ENCODE measurements around the gene WNK1.
"Not testable (repeated sequence)": the region's sequence is repeated elsewhere in the genome, so short reads cannot be mapped to it uniquely, and the experiment has no call there.

Gene WNK1

GRCh38 chr12:779745-780734, 27.7 kb downstream of the WNK1 start:
- TF ChIP-seq CTCF (IDR thresholded peaks at IDR 0.05; ENCODE audit: control extremely low read depth, extremely low read depth, low read depth, missing control alignments): no peak
- ChIA-PET CTCF (interaction anchor here (0.9 to 2.1 kb wide), 14 partner anchors 8 to 204 kb away, joined by 3 to 13 read pairs (median 6); no protein-coding TSS in a partner anchor), POLR2A (no interaction called here)
- DNase-seq (ENCODE audit: extremely low spot score): no peak

GRCh38 chr12:780750-781379, 28.5 kb downstream of the WNK1 start:
- TF ChIP-seq CTCF (IDR thresholded peaks at IDR 0.05; ENCODE audit: control extremely low read depth, extremely low read depth, low read depth, missing control alignments): no peak
- CTCF ChIA-PET: interaction anchor here (0.7 to 2.1 kb wide), 16 partner anchors 9 to 204 kb away, joined by 3 to 13 read pairs (median 5); no protein-coding TSS in a partner anchor
- no peak for DNase-seq (ENCODE audit: extremely low spot score)
- POLR2A ChIA-PET: no interaction called here

GRCh38 chr12:785706-786105, 33.3 kb downstream of the WNK1 start:
- TF ChIP-seq CTCF (IDR thresholded peaks at IDR 0.05; ENCODE audit: control extremely low read depth, extremely low read depth, low read depth, missing control alignments): no peak
- ChIA-PET POLR2A (no interaction called here), CTCF (interaction anchor here (0.7 to 1.4 kb wide), 4 partner anchors 10 to 30 kb away, joined by 3 read pairs; no protein-coding TSS in a partner anchor)
- DNase-seq (ENCODE audit: extremely low spot score): no peak

- no peak for DNase-seq (ENCODE audit: extremely low spot score)
- TF ChIP-seq CTCF (IDR thresholded peaks at IDR 0.05; ENCODE audit: control extremely low read depth, extremely low read depth, low read depth, missing control alignments): no peak
- ChIA-PET CTCF (interaction anchor here (0.8 to 1.8 kb wide), 4 partner anchors 11 to 36 kb away, joined by 3 to 8 read pairs (median 3); partner anchors contain the start of gene WNK1), POLR2A (no interaction called here)
Measured at GRCh38 chr12:788288-788687, 35.9 kb downstream of the WNK1 start.

GRCh38 chr12:788762-789161, 36.4 kb downstream of the WNK1 start:
- DNase-seq (ENCODE audit: extremely low spot score); POLR2A ChIA-PET: not testable (repeated sequence)
- CTCF ChIA-PET: interaction anchor here (0.8 to 1.8 kb wide), 3 partner anchors 11 to 12 kb away, joined by 3 to 8 read pairs (median 3); no protein-coding TSS in a partner anchor

- ChIA-PET CTCF (interaction anchor here (0.8 to 2.2 kb wide), 3 partner anchors 12 to 16 kb away, joined by 3 to 12 read pairs (median 3); no protein-coding TSS in a partner anchor), POLR2A (no interaction called here)
- no peak for DNase-seq (ENCODE audit: extremely low spot score)
- TF ChIP-seq CTCF (IDR thresholded peaks at IDR 0.05; ENCODE audit: control extremely low read depth, extremely low read depth, low read depth, missing control alignments): no peak
Measured at GRCh38 chr12:789852-790563, 37.6 kb downstream of the WNK1 start.
